Effector CD4-positive, alpha-beta T cell (primary cell): ENCODE results near the gene TLR7. TPM values are rescaled to one million over a fixed set of nuclear protein-coding genes. Genes with fewer than 3 reads are reported as not detected.

Experiments
- DNase-seq: peaks from one replicate; pipeline ENCODE4 v3.0.0-alpha.2; 2020
- total RNA-seq: gene quantifications from one replicate; lab custom pipeline; 2026; lab: John Stamatoyannopoulos, UW

TLR7 gene
- total RNA-seq, result not detected

- no peak for DNase-seq
These were observed at the start of gene TLR7 for GRCh38 chrX:12866451-12867377. Gene TLR7 (plus strand): TSS chrX:12867072. CDS start chrX:12867579, 507 bp downstream.

- DNase-seq, result no peak
These were observed 49.3 kb upstream of the TLR7 start for GRCh38 chrX:12817528-12817927.

- DNase-seq, result no peak
These were observed 47.6 kb upstream of the TLR7 start for GRCh38 chrX:12819222-12819621.

GRCh38 chrX:12820737-12821136 is 46.1 kb upstream of the TLR7 start:
- DNase-seq, result no peak

- no peak for DNase-seq
These were observed 41.9 kb upstream of the TLR7 start for GRCh38 chrX:12824944-12825343.

- DNase-seq, result no peak
These were observed 41.1 kb upstream of the TLR7 start for GRCh38 chrX:12825801-12826200.

GRCh38 chrX:12843061-12843667 is 23.7 kb upstream of the TLR7 start:
- no peak for DNase-seq

GRCh38 chrX:12843668-12844279 is 23.1 kb upstream of the TLR7 start:
- DNase-seq, result no peak

GRCh38 chrX:12844319-12844718 is 22.6 kb upstream of the TLR7 start:
- no peak for DNase-seq

- DNase-seq, result no peak
These were observed 1.5 kb upstream of the TLR7 start for GRCh38 chrX:12865359-12865758.

- no peak for DNase-seq
These were observed 813 bp downstream of the TLR7 start for GRCh38 chrX:12867685-12868084.

GRCh38 chrX:12868747-12869146 is 1.9 kb downstream of the TLR7 start:
- no peak for DNase-seq

GRCh38 chrX:12871257-12871656 is 4.4 kb downstream of the TLR7 start:
- no peak for DNase-seq

- no peak for DNase-seq
These were observed 5.9 kb downstream of the TLR7 start for GRCh38 chrX:12872741-12873140.

GRCh38 chrX:12874581-12874980 is 7.7 kb downstream of the TLR7 start:
- no peak for DNase-seq

GRCh38 chrX:12877386-12877785 is 10.5 kb downstream of the TLR7 start:
- no peak for DNase-seq

GRCh38 chrX:12878536-12878935 is 11.7 kb downstream of the TLR7 start:
- DNase-seq, result no peak

GRCh38 chrX:12881914-12882313 is 15.0 kb downstream of the TLR7 start:
- no peak for DNase-seq

GRCh38 chrX:12885508-12885907 is 18.6 kb downstream of the TLR7 start:
- no peak for DNase-seq

GRCh38 chrX:12886545-12886944 is 19.7 kb downstream of the TLR7 start:
- DNase-seq, result no peak

GRCh38 chrX:12887141-12887540 is 20.3 kb downstream of the TLR7 start:
- DNase-seq, result no peak

GRCh38 chrX:12887767-12888166 is 20.9 kb downstream of the TLR7 start:
- DNase-seq, result no peak

- DNase-seq, result no peak
These were observed 23.6 kb downstream of the TLR7 start for GRCh38 chrX:12890467-12890866.

GRCh38 chrX:12891171-12891570 is 24.3 kb downstream of the TLR7 start:
- DNase-seq, result no peak
